ENCODE measurements around the gene RRM1. TPM values are rescaled to one million over a fixed set of nuclear protein-coding genes. Genes with fewer than 3 reads are reported as not detected.

RRM1 gene
- total and polyA plus RNA-seq, 9 of the 15 experiments (the other 6 are each of a cell fraction or from before 2014, with no cell fraction given), result 113 to 270 (median 163) TPM

GRCh38 chr11:4094348-4095291, at the start of gene RRM1 (continued):
- TF ChIP-seq, protein P1, sequence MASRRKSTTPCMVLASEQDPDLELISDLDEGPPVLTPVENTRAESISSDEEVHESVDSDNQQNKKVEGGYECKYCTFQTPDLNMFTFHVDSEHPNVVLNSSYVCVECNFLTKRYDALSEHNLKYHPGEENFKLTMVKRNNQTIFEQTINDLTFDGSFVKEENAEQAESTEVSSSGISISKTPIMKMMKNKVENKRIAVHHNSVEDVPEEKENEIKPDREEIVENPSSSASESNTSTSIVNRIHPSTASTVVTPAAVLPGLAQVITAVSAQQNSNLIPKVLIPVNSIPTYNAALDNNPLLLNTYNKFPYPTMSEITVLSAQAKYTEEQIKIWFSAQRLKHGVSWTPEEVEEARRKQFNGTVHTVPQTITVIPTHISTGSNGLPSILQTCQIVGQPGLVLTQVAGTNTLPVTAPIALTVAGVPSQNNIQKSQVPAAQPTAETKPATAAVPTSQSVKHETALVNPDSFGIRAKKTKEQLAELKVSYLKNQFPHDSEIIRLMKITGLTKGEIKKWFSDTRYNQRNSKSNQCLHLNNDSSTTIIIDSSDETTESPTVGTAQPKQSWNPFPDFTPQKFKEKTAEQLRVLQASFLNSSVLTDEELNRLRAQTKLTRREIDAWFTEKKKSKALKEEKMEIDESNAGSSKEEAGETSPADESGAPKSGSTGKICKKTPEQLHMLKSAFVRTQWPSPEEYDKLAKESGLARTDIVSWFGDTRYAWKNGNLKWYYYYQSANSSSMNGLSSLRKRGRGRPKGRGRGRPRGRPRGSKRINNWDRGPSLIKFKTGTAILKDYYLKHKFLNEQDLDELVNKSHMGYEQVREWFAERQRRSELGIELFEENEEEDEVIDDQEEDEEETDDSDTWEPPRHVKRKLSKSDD (conservative IDR thresholded peaks at IDR 0.05; ENCODE audit: low read length), result peak; percentile 93
- TF ChIP-seq GTF2E2 (tag; IDR thresholded peaks at IDR 0.05), result peak; percentile 78; the same call in 1 of the 2 replicates
- TF ChIP-seq, protein P2, sequence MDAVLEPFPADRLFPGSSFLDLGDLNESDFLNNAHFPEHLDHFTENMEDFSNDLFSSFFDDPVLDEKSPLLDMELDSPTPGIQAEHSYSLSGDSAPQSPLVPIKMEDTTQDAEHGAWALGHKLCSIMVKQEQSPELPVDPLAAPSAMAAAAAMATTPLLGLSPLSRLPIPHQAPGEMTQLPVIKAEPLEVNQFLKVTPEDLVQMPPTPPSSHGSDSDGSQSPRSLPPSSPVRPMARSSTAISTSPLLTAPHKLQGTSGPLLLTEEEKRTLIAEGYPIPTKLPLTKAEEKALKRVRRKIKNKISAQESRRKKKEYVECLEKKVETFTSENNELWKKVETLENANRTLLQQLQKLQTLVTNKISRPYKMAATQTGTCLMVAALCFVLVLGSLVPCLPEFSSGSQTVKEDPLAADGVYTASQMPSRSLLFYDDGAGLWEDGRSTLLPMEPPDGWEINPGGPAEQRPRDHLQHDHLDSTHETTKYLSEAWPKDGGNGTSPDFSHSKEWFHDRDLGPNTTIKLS (IDR thresholded peaks at IDR 0.05; ENCODE audit: borderline replicate concordance, low read depth), result peak; percentile 86; the same call in 1 of the 2 replicates
- peak; percentile 77 for TF ChIP-seq ZBTB17 (CRISPR knock-in tag; IDR thresholded peaks at IDR 0.05)
- TF ChIP-seq ILF3 (IDR thresholded peaks at IDR 0.05; ENCODE audit: borderline replicate concordance), result no peak
- TF ChIP-seq RNF2 (IDR thresholded peaks at IDR 0.05), result no peak
- peak in 1 of 2 experiments; percentile 16; a peak in 1 of 3 replicates for TF ChIP-seq CBX3 (IDR thresholded peaks at IDR 0.05; ENCODE audit: borderline replicate concordance in 1 of 2, low read length in 2 of 2)
- peak; percentile 57; the same call in 1 of the 2 replicates for TF ChIP-seq PHB (CRISPR knock-in tag; IDR thresholded peaks at IDR 0.05)
- TF ChIP-seq TAF9B (IDR thresholded peaks at IDR 0.05; ENCODE audit: partially characterized antibody), result peak; percentile 45
- TF ChIP-seq ZNF764 (CRISPR knock-in tag; IDR thresholded peaks at IDR 0.05; ENCODE audit: low read depth), result 0 out of 2 replicates have a peak, but pooled peaks have one; percentile 32
- no peak for TF ChIP-seq NR2F6 (CRISPR knock-in tag; IDR thresholded peaks at IDR 0.05)
- TF ChIP-seq PHB2 (IDR thresholded peaks at IDR 0.05; ENCODE audit: low read depth), result no peak
- TF ChIP-seq CTBP1 (IDR thresholded peaks at IDR 0.05; ENCODE audit: borderline replicate concordance), result peak; percentile 72; the same call in 1 of the 2 replicates
- TF ChIP-seq ZNF395 (CRISPR knock-in tag; IDR thresholded peaks at IDR 0.05), result 0 out of 2 replicates have a peak, but pooled peaks have one; percentile 50
- no peak for TF ChIP-seq HNRNPUL1 (IDR thresholded peaks at IDR 0.05; ENCODE audit: low read length)
- TF ChIP-seq LEF1 (IDR thresholded peaks at IDR 0.05), result no peak
- TF ChIP-seq ZBTB2 (IDR thresholded peaks at IDR 0.05), result peak; percentile 61; the same call in 1 of the 2 replicates
- no peak for TF ChIP-seq KAT2B (IDR thresholded peaks at IDR 0.05; ENCODE audit: low read depth, low read length)
- peak; percentile 98 to 100 (median 99) for TF ChIP-seq YY1 (IDR thresholded peaks at IDR 0.05; ENCODE audit: borderline replicate concordance in 1 of 3, control insufficient read depth in 1 of 3, extremely low read depth in 1 of 3, insufficient read depth in 3 of 3, insufficient read length in 1 of 3, insufficient replicate concordance in 2 of 3, low read depth in 1 of 3, low read length in 2 of 3)
- TF ChIP-seq EP300 (IDR thresholded peaks at IDR 0.05; ENCODE audit: low read length), result peak; percentile 23; the same call in 1 of the 2 replicates
